ENCODE measurements around the gene SLC25A1.

The SLC25A1 gene

DNA sequence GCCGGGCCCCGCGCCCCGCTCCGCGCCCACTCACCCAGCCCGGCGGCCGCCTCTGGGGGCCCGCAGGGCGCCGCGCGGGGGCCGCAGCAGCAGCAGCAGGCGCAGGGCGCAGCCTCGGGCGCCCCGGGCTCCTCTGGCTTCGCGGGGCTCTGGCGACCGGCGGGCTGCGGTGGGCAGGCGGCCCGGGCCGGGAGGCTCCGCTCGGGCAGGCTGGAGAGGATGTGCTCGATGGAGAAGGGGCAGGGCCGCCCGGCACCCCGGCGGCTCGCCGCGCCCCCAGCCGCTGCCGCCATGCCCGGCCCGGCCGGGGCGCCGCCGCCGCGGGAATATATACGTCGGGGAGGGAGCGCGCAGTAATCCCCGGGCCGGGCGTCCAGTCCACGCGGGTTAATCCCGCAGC is 28.5 kb downstream of the SLC25A1 start, which contains the start of gene GSC2:
Gene GSC2, minus strand, starts transcription at position 302 of the 400 bp plus-strand sequence. Its CDS starts 9 bp downstream, at position 293.
- TF ChIP-seq ISL1 (CRISPR knock-in tag; IDR thresholded peaks at IDR 0.05) (no peak), POU6F1 (CRISPR knock-in tag; IDR thresholded peaks at IDR 0.05; ENCODE audit: borderline replicate concordance, low read depth) (no peak), CREB5 (CRISPR knock-in tag; IDR thresholded peaks at IDR 0.05; ENCODE audit: low read depth) (no peak), CSDC2 (CRISPR knock-in tag; IDR thresholded peaks at IDR 0.05) (no peak), ZNF565 (CRISPR knock-in tag; conservative IDR thresholded peaks at IDR 0.05; ENCODE audit: low read depth) (no peak), OSR1 (CRISPR knock-in tag; IDR thresholded peaks at IDR 0.05) (no peak), ZC3H10 (CRISPR knock-in tag; IDR thresholded peaks at IDR 0.05) (no peak), ZNF70 (CRISPR knock-in tag; IDR thresholded peaks at IDR 0.05) (no peak), TOX (CRISPR knock-in tag; IDR thresholded peaks at IDR 0.05; ENCODE audit: borderline replicate concordance) (no peak), GLIS3 (CRISPR knock-in tag; IDR thresholded peaks at IDR 0.05) (no peak), RARB (CRISPR knock-in tag; IDR thresholded peaks at IDR 0.05) (no peak), SNAI2 (CRISPR knock-in tag; IDR thresholded peaks at IDR 0.05) (no peak), ARNTL (CRISPR knock-in tag; IDR thresholded peaks at IDR 0.05; ENCODE audit: borderline replicate concordance, low read depth) (no peak)
- ATAC-seq, result no peak

DNA sequence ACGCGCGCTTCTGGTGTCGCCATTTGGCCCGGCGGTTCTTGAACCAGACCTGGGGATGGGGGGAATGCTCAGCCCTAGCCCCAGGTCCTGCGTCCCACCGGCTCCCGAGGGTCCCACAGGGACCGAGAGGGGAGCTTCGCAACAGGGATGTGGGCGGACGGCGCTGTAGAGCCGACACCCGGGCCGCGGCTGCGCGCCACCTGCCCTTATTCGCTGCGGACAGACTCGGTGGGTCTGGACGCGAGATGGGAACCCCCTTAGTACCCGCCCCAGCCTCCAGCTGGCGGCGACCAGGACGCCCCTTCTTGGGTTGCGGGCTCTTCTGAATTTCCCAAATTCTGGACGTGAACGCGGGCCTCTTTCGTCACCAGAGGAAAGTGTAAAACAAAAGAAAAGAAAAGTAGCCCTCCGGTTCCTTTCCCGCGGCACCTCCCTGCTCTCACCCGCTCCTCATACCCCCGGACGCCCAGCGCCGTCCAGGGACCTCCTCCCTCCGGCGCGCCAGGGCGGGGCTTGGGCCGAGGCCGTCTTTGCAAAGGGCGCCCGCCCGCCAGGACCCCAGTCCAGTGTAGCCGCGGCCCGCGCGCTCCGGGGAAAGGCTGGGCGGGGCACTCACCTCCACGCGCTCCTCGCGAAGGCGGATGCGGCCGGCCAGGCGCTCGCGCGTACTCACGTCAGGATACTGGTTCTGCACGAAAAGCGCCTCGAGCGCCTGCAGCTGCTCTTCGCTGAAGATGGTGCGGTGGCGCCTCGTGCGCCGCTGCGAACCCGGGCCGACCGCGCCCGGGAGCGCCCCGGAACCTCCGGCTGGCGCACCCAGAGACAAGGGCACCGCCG is 29.3 kb downstream of the SLC25A1 start:
- no peak for TF ChIP-seq TOX (CRISPR knock-in tag; IDR thresholded peaks at IDR 0.05; ENCODE audit: borderline replicate concordance)
- no peak for TF ChIP-seq ZNF70 (CRISPR knock-in tag; IDR thresholded peaks at IDR 0.05)
- no peak for TF ChIP-seq CSDC2 (CRISPR knock-in tag; IDR thresholded peaks at IDR 0.05)
- TF ChIP-seq, protein P1, sequence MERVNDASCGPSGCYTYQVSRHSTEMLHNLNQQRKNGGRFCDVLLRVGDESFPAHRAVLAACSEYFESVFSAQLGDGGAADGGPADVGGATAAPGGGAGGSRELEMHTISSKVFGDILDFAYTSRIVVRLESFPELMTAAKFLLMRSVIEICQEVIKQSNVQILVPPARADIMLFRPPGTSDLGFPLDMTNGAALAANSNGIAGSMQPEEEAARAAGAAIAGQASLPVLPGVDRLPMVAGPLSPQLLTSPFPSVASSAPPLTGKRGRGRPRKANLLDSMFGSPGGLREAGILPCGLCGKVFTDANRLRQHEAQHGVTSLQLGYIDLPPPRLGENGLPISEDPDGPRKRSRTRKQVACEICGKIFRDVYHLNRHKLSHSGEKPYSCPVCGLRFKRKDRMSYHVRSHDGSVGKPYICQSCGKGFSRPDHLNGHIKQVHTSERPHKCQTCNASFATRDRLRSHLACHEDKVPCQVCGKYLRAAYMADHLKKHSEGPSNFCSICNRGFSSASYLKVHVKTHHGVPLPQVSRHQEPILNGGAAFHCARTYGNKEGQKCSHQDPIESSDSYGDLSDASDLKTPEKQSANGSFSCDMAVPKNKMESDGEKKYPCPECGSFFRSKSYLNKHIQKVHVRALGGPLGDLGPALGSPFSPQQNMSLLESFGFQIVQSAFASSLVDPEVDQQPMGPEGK (CRISPR knock-in tag; IDR thresholded peaks at IDR 0.05; ENCODE audit: borderline replicate concordance), result no peak
- no peak for TF ChIP-seq SNAI2 (CRISPR knock-in tag; IDR thresholded peaks at IDR 0.05)
- TF ChIP-seq ZNF565 (CRISPR knock-in tag; conservative IDR thresholded peaks at IDR 0.05; ENCODE audit: low read depth), result no peak
- TF ChIP-seq CSRNP3 (CRISPR knock-in tag; IDR thresholded peaks at IDR 0.05), result no peak
- TF ChIP-seq ZFP3 (CRISPR knock-in tag; IDR thresholded peaks at IDR 0.05), result no peak
- TF ChIP-seq BACH2 (CRISPR knock-in tag; IDR thresholded peaks at IDR 0.05; ENCODE audit: borderline replicate concordance), result no peak
- no peak for TF ChIP-seq POU6F1 (CRISPR knock-in tag; IDR thresholded peaks at IDR 0.05; ENCODE audit: borderline replicate concordance, low read depth)
- no peak for TF ChIP-seq GLIS3 (CRISPR knock-in tag; IDR thresholded peaks at IDR 0.05)
- TF ChIP-seq ARNTL (CRISPR knock-in tag; IDR thresholded peaks at IDR 0.05; ENCODE audit: borderline replicate concordance, low read depth), result no peak
- TF ChIP-seq ZFP30 (CRISPR knock-in tag; IDR thresholded peaks at IDR 0.05), result no peak
- TF ChIP-seq ESRRG (CRISPR knock-in tag; IDR thresholded peaks at IDR 0.05), result no peak
- TF ChIP-seq TCF4 (CRISPR knock-in tag; IDR thresholded peaks at IDR 0.05; ENCODE audit: borderline replicate concordance), result no peak
- no peak for TF ChIP-seq OSR1 (CRISPR knock-in tag; IDR thresholded peaks at IDR 0.05)
- no peak for TF ChIP-seq PPARA (CRISPR knock-in tag; IDR thresholded peaks at IDR 0.05; ENCODE audit: borderline replicate concordance)
- ATAC-seq, result no peak
